ENCODE results near the gene MICA.
"Not testable (repeated sequence)": the region's sequence is repeated elsewhere in the genome, so short reads cannot be mapped to it uniquely, and the experiment has no call there.

The MICA gene

DNA sequence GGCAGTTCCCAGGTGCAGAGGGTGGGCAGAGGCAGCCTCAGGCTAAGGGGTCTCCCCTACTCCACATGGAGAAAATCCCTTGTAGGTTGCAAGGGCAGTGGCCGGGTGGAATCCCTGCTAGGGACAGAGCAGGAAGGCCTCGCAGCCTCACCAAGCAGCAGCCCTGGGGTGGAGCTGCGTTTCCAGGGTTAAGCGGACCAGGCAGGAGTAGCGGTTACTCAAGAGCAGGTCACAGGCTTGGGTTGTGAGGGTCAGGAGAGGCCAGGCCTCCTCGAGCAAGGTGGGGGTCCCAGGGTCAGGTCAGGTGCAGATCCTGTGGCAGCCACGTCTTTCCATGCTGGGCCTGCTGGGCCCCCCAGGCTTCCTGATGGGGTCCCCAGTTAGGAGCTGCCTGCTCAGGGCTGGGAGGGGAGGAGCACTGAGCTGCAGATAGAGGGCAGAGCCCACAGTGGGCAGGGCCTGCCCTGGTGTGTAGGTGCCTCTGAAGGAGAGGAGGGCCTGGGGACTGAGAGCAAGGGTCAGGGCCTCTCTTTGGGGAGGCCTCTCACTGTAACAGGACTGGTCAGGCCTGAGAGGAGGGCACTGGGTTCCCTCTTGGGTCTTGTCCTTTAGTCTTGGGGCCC lies 10.9 kb downstream of the MICA start:
- not testable (repeated sequence) for DNase-seq

GRCh38 chr6:31414771-31415265 lies 11.4 kb downstream of the MICA start:
- DNase-seq: no peak

GRCh38 chr6:31416394-31417014 lies 13.1 kb downstream of the MICA start:
- DNase-seq: no peak

DNA sequence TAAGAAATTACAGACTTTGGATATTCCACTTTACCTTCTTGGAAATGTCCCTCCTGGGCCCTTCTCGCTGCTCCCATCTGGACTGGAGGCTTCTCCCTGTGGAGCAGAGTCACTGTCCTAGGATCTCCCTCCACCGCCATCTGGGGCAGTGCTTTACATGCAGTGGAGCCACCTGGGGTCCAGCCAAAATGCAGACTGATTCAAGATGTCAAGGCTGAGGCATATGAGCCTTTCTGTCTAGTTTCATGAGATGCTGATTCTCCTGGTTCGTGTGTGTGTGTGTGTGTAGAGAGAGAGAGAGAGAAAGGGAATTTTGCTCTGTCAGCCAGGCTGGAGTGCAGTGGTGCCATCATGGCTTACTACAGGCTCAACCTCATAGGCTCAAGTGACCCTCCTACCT lies 14.9 kb downstream of the MICA start:
- no peak for DNase-seq

DNA sequence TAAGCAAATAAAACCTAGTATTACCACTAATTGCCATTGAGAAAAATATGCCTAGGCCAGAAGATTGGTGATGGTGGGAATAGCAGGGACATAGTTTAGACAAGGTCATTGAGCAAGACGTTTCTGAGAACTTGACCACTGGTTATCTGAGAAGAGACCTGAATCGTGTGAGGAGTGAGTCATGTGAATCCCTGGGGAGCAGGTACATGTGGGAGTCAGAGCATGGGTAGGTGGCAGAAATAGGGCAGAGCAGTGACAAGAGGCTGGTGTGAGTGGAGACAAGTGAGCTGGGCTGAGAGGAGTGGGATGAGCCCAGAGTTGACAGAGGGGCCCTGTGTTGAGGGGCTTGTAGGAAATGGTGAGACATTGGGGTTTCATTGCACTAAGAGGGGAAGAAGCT lies 16.4 kb downstream of the MICA start:
- DNase-seq: no peak

DNA sequence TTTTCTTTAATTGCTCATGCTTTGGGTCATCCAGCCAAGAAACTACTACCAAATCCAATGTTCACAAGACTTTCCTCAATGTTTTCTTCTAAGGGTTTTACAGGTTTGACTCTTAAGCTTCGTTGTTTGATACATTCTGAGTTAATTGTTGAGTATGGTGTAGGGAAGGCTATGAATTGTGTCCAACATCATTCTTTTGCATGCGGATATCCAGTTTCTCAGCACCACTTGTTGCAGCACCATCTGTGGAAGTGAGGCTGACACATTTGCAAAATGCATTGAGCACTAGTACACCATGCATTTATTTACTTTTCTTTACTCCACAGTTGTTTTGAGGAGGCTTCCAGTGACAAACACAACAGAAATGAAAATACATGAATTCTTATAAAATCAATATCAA lies 17.2 kb downstream of the MICA start:
- DNase-seq: no peak

- DNase-seq: no peak
These were observed 19.2 kb downstream of the MICA start for GRCh38 chr6:31422587-31422986.

GRCh38 chr6:31423550-31423949 lies 20.2 kb downstream of the MICA start:
- DNase-seq: no peak

- DNase-seq: no peak
These were observed 23.3 kb downstream of the MICA start for GRCh38 chr6:31426395-31427354.

DNA sequence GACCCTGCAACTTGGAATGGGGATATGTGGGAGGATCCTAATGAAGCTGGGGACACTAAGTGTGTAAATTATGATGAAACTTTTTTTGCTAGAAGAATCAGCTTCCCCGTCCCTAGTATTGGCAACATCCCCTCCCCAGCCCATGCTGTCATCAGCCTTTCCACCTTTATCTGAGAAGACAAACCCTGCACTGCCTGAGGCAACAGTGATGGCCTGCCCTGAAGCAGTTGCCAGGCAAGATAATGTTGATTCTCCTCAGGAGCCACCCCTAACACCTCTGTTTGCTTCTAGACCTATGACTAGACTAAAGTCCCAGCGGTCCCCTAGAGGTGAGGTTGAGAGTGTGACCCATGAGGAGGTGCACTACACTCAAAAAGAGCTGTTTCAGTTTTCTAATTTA lies 27.1 kb downstream of the MICA start:
- DNase-seq: no peak

GRCh38 chr6:31435051-31435450 lies 31.7 kb downstream of the MICA start:
- DNase-seq: not testable (repeated sequence)

GRCh38 chr6:31438222-31438621 lies 34.8 kb downstream of the MICA start:
- DNase-seq: no peak

DNA sequence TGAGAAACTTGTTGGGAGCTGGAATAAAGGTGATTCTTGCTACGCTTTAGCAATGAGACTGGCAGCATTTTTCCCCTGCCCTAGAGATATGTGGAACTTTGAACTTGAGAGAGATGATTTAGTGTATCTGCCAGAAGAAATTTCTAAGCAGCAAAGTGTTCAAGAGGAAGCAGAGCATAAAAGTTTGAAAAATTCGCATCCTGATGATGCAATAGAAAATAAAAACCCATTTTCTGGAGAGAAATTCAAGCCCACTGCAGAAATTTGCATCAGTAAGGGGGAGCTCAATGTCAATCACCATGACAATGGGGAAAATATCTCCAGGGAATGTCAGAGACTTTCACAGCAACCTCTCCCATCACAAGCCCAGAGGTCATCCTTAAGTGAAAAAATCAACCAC lies 35.3 kb downstream of the MICA start:
- DNase-seq: no peak

DNA sequence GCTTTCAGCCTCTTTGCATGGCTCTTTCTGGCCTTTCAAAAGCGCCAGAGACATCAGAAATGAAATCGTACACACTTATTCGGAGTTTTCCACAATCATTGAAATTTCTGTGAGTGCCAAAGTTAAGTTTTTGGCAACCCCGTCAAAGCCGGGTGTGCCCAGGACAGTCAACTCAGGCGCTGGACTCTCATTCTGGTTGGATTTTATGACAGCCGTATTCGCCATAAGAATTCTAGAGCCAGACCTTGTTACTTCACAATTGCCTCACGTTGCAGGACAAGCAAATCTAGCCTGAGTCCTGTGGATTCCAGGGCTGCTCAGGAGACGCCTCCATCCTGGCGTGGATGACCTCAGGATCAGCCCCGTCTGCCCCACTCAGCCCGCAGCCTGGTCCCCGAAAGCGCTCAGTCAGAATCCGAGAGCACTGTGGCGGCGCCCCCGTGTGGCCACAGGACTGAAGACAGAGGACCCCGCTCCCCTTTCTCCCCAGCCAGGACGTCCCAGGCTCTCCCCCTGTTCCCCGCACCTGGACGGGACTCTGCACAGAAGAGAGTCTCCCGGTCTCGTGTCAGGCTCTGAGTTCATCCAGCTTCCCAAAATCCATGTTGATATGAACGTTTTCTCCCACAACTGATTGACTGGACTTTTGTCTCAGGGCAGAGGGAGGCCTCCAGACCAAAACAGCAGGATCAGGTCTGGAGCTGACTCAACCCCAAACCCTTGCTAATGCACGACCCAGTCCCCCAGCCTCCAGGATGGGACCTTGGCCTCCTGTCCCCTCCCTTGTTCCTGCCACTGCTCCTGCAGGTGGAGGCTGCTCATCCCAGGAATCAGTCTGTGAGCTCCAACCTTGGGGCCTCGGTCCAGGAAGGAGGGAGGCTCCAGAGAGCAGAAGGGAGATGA lies 38.2 kb downstream of the MICA start:
- peak; percentile 6 to 70 for DNase-seq

- no peak for DNase-seq
These were observed 43.1 kb downstream of the MICA start for GRCh38 chr6:31446481-31446880.

- not testable (repeated sequence) for DNase-seq
These were observed 43.8 kb downstream of the MICA start for GRCh38 chr6:31446999-31447789.

GRCh38 chr6:31450751-31451150 lies 47.4 kb downstream of the MICA start:
- no peak for DNase-seq

DNA sequence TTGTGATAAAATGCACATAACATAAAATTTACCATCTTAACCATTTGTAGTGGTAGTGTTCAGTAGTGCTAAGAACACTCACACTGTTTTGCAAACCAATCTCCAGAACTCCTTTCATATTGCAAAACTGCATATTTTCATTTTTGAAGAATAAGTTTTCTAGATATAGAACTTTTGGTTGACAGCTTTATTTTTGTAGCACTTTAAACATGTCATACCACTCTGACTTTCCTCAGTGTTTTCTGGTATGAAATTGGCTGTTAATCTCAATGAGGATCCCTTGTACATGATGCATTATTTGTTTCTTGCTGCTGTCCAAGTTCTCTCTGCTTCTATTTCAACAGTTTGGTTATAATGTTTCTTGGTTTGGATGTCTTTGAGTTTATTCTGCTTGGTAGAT lies 49.5 kb downstream of the MICA start:
- DNase-seq: no peak

DNA sequence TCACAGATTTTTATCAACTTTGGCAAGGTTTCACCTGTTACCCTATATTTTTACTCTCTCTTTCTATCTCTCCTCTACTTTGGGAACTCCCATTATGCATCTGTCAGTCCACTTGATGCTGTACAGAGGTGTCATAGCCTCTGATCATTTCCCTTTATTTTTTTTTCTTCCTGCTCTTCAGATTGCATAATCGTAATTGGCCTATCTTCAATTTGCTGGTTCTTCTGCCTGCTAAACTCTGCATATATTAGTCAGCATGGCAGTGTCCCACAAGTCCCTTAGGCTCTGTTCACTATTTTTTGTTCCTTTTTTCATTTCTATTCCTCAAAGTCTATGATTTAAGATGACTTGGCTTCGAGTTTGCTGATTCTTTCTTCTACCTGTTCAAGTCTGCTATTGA lies 49.9 kb downstream of the MICA start:
- no peak for DNase-seq

- not testable (repeated sequence) for DNase-seq
These were observed 56.5 kb downstream of the MICA start for GRCh38 chr6:31459864-31460263.

GRCh38 chr6:31460361-31461025 lies 57.1 kb downstream of the MICA start:
- no peak for DNase-seq
